Endothelial cell of umbilical vein (primary cell): Measurements from ENCODE around the gene RAI2. TPM values are rescaled to one million over a fixed set of nuclear protein-coding genes. Genes with fewer than 3 reads are reported as not detected.

Source experiments
- BruUV-seq: library from RNA; stranded (reverse); fragments of 400-500 nt; replicated peaks from 2 replicates; lab custom pipeline; 2021; lab: Mats Ljungman, UMichigan
- CTCF ChIA-PET: fragments of 300-600, 350-600 bp; sonication (Branson Sonifier 250); formaldehyde crosslinking; loops from one replicate; lab custom pipeline; 2021; ENCODE audit warnings: antibody characterized with exemption, inconsistent platforms; lab: Charles Lee
- POLR2A ChIA-PET: fragments of 300-600, 350-600 bp; sonication (Branson Sonifier 250); formaldehyde crosslinking; loops from one replicate; lab custom pipeline; 2021; ENCODE audit warnings: antibody characterized with exemption, inconsistent platforms; lab: Charles Lee
- DNase-seq: peaks from one replicate; pipeline ENCODE4 v3.0.0-alpha.2; 2011; ENCODE audit warnings: low read depth, low spot score
- FAIRE-seq: peaks from 2 replicates; lab custom pipeline; 2011; peaks lifted over from hg19 to GRCh38; lab: Jason Lieb, UNC
- H2AFZ ChIP-seq: 2 replicates; pipeline ENCODE4 v1.6.0; 2012; ENCODE audit warnings: low read depth, low read length, control low read depth, inconsistent platforms
- H3K27ac ChIP-seq: 2 replicates; pipeline ENCODE4 v1.5.1; 2011; ENCODE audit warnings: low read depth, mild to moderate bottlenecking, control low read depth, low read length, moderate library complexity; ENCODE audit not compliant: insufficient read depth
- H3K27me3 ChIP-seq, 2 experiments: 2 replicates each; pipeline versions ENCODE4 v1.6.0 to v1.6.1; 2011; ENCODE audit warnings: low read length in 2 of 2, mixed read lengths in 1 of 2; ENCODE audit not compliant: control insufficient read depth in 2 of 2, insufficient read depth in 2 of 2
- H3K36me3 ChIP-seq, 2 experiments: 2 replicates in 1 of 2; 3 replicates in 1 of 2; pipeline ENCODE4 v1.5.1; 2011; ENCODE audit warnings: low read length in 2 of 2, mild to moderate bottlenecking in 1 of 2, moderate library complexity in 1 of 2; ENCODE audit not compliant: control insufficient read depth in 2 of 2, insufficient read depth in 2 of 2; ENCODE audit errors: extremely low read depth in 1 of 2
- H3K4me1 ChIP-seq: 3 replicates; pipeline ENCODE4 v1.5.1; 2011; ENCODE audit warnings: mild to moderate bottlenecking, low read length; ENCODE audit not compliant: control insufficient read depth, insufficient read depth; ENCODE audit errors: extremely low read depth
- H3K4me2 ChIP-seq: 2 replicates; pipeline ENCODE4 v1.6.1; 2011; ENCODE audit warnings: low read length, control low read depth, mixed read lengths; ENCODE audit not compliant: insufficient read depth
- H3K4me3 ChIP-seq, 3 experiments: fragments of 200-600 bp in 1 of 3; sonication (generic), shearing (Covaris generic) in 1 of 3; replicated peaks in 1 of 3; 2 replicates each; pipeline ENCODE4 v1.5.1; 2011 to 2016; ENCODE audit warnings: control low read depth in 3 of 3, low read length in 3 of 3, mild to moderate bottlenecking in 2 of 3, inconsistent platforms in 1 of 3, low read depth in 1 of 3, moderate library complexity in 1 of 3; ENCODE audit not compliant: insufficient read depth in 1 of 3
- H3K79me2 ChIP-seq: 2 replicates; pipeline ENCODE4 v1.6.0; 2012; ENCODE audit warnings: low read length, inconsistent platforms; ENCODE audit not compliant: control insufficient read depth, insufficient read depth
- H3K9ac ChIP-seq: replicated peaks from 2 replicates; pipeline ENCODE3; 2011; ENCODE audit warnings: low read length, control low read depth; ENCODE audit not compliant: insufficient read depth; ENCODE audit errors: extremely low read depth
- H3K9me1 ChIP-seq: replicated peaks from 3 replicates; pipeline ENCODE4 v1.6.0; 2011; ENCODE audit warnings: mild to moderate bottlenecking, low read length; ENCODE audit not compliant: control insufficient read depth, insufficient read depth; ENCODE audit errors: extremely low read depth
- H3K9me3 ChIP-seq: replicated peaks from 2 replicates; pipeline ENCODE4 v1.5.1; 2012; ENCODE audit warnings: low read length, inconsistent platforms; ENCODE audit not compliant: control insufficient read depth, insufficient read depth
- H4K20me1 ChIP-seq: replicated peaks from 2 replicates; pipeline ENCODE3; 2011; ENCODE audit warnings: mild to moderate bottlenecking, low read length; ENCODE audit not compliant: control insufficient read depth, insufficient read depth; ENCODE audit errors: extremely low read depth
- CTCF ChIP-seq, 2 donors: IDR thresholded peaks; 1 replicate in 1 of 2; 2 replicates in 1 of 2; pipeline ENCODE4 v1.5.1; 2011; ENCODE audit warnings: low read length in 2 of 2, mild to moderate bottlenecking in 2 of 2, moderate library complexity in 2 of 2, control low read depth in 1 of 2, inconsistent platforms in 1 of 2, low read depth in 1 of 2; ENCODE audit not compliant: insufficient read depth in 1 of 2; ENCODE audit errors: extremely low read depth in 1 of 2
- EZH2 ChIP-seq: IDR thresholded peaks from 2 replicates; pipeline ENCODE4 v1.6.1; 2012; ENCODE audit warnings: borderline replicate concordance, low read depth, mild to moderate bottlenecking, moderate library complexity, low read length, inconsistent platforms; ENCODE audit not compliant: severe bottlenecking
- FOS ChIP-seq: IDR thresholded peaks from 2 replicates; pipeline ENCODE4 v1.6.1; 2011; ENCODE audit warnings: mild to moderate bottlenecking, low read length, moderate library complexity, borderline replicate concordance; ENCODE audit not compliant: insufficient read depth
- GATA2 ChIP-seq: IDR thresholded peaks from 2 replicates; pipeline ENCODE4 v1.7.0; 2011; ENCODE audit warnings: low read depth, mild to moderate bottlenecking, moderate library complexity, mixed read lengths, low read length; ENCODE audit not compliant: insufficient read length, insufficient read depth
- JUN ChIP-seq: IDR thresholded peaks from 2 replicates; pipeline ENCODE4 v1.6.1; 2011; ENCODE audit warnings: borderline replicate concordance, low read depth; ENCODE audit not compliant: insufficient read length, insufficient read depth
- MYC ChIP-seq: IDR thresholded peaks from one replicate; pipeline ENCODE4 v1.6.1; 2011; ENCODE audit warnings: mild to moderate bottlenecking, low read depth, low read length
- POLR2A ChIP-seq: IDR thresholded peaks from 2 replicates; pipeline ENCODE4 v1.6.1; 2012; ENCODE audit warnings: low read depth, mild to moderate bottlenecking, control low read depth, low read length
- POLR2AphosphoS5 ChIP-seq: IDR thresholded peaks from 2 replicates; pipeline ENCODE4 v1.6.1; 2012; ENCODE audit warnings: low read depth, mild to moderate bottlenecking, control low read depth, low read length, moderate library complexity; ENCODE audit not compliant: insufficient read depth
- dilution Hi-C: fragments of 300-500 bp; cut with MboI; formaldehyde crosslinking; loops from one replicate; pipeline ENCODE4 v1.15.0; 2019; ENCODE audit warnings: low sequenced_read_pairs; ENCODE audit not compliant: extremely low pct_ligation_motif_present
- intact Hi-C: fragments of 100-400 bp; cut with micrococcal nuclease; formaldehyde crosslinking; loops from one replicate; pipeline ENCODE4 v1.10.0; 2022
- polyA plus RNA-seq, 4 experiments: library from polyadenylated mRNA; depleted of rRNA in 3 of 4; stranded (reverse) in 3 of 4; unstranded in 1 of 4; fragments of >200 nt; gene quantifications; 2 replicates each; pipeline versions ENCODE4 v1.2.1 to v1.2.3, GENCODE V29; 2011 to 2012; ENCODE audit warnings: missing spikeins in 1 of 4
- total RNA-seq: library from RNA; stranded (reverse); gene quantifications from 2 replicates; pipeline ENCODE4 v1.2.3, GENCODE V29; 2021
- TF ChIP-seq, protein P1 (sequence below): IDR thresholded peaks from 2 replicates; pipeline ENCODE4 v1.6.1; 2011; ENCODE audit not compliant: insufficient read depth, insufficient read length

RAI2 gene
- total and polyA plus RNA-seq, 2 donors (not counting 3 experiments of a cell fraction or from before 2014, with no cell fraction given) = 0.19 to 0.91 TPM

GRCh38 chrX:17848545-17849265 is 12.4 kb downstream of the RAI2 start:
- Histone ChIP-seq H3K9me1 (no peaks in the 10 kb centered on the region), H3K9ac (no peak overlapping the region), H3K4me2 (no peak overlapping the region), H3K27me3 (no peaks in the 10 kb centered on the region), H2AFZ (no peak overlapping the region), H4K20me1 (no peaks in the 10 kb centered on the region), H3K79me2 (no peaks in the 10 kb centered on the region), H3K27ac (no peak overlapping the region), H3K4me1 (no peaks in the 10 kb centered on the region), H3K9me3 (no peaks in the 10 kb centered on the region), H3K36me3 (no peaks in the 10 kb centered on the region), H3K4me3 (no peak overlapping the region)
- BruUV-seq = no TSS peak
- TF ChIP-seq EZH2 = no peak
- TF ChIP-seq POLR2AphosphoS5 = no peak
- TF ChIP-seq, protein P1, sequence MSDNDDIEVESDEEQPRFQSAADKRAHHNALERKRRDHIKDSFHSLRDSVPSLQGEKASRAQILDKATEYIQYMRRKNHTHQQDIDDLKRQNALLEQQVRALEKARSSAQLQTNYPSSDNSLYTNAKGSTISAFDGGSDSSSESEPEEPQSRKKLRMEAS = no peak
- no peak for TF ChIP-seq MYC
- TF ChIP-seq JUN = no peak
- TF ChIP-seq GATA2 = no peak
- TF ChIP-seq FOS = no peak
- no peak for TF ChIP-seq CTCF (IDR thresholded peaks at IDR 0.05; ENCODE audit: extremely low read depth in 1 of 2, insufficient read depth in 1 of 2, low read depth in 1 of 2, low read length in 2 of 2)
- TF ChIP-seq POLR2A = no peak
- CTCF ChIA-PET = no interaction called here
- POLR2A ChIA-PET = no interaction called here
- DNase-seq (no peak), FAIRE-seq (no peak)
- dilution Hi-C loops (no loop called here), intact Hi-C loops (no loop called here)
